Vagina (tissue), 2 donors: ENCODE results near the gene FOCAD.

Experiments used
- POLR2A ChIP-seq, 2 donors: fragments of 450-650 bp; IDR thresholded peaks; one replicate each; pipeline ENCODE4 v1.6.1; 2017; ENCODE audit warnings: antibody characterized with exemption in 2 of 2, mild to moderate bottlenecking in 2 of 2, moderate library complexity in 2 of 2
- POLR2AphosphoS5 ChIP-seq, 2 donors: sonication (generic); formaldehyde crosslinking; IDR thresholded peaks; one replicate each; pipeline ENCODE4 v1.9.0; 2017; ENCODE audit warnings: antibody characterized with exemption in 2 of 2, mild to moderate bottlenecking in 2 of 2, low read depth in 1 of 2; ENCODE audit not compliant: insufficient read depth in 1 of 2
- TF ChIP-seq, protein P1 (sequence below), 3 experiments: fragments of 450-650 bp in 2 of 3; fragments of 200-600 bp in 1 of 3; sonication (generic) in 1 of 3; IDR thresholded peaks; one replicate each; pipeline ENCODE4 v1.5.1; 2017 to 2019; ENCODE audit warnings: antibody characterized with exemption in 3 of 3, mild to moderate bottlenecking in 2 of 3, moderate library complexity in 2 of 3

DNA sequence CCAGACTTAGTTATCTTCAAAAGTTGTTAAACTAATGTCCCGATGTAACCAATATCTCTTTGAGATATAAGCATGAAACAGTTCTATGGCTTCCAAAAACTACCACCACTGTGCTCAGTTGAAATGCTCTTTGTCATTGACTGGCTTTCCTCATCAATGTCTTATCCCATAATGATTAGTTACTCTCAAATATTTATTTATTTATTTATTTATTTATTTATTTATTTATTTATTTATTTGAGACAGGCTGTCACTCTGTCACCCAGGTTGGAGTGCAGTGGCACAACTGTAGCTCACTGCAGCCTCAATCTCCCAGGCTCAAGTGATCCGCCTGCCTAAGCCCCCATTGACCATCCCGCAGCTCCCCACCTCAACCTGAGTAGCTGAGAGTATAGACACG is 33.7 kb upstream of the FOCAD start:
- TF ChIP-seq, protein P1, sequence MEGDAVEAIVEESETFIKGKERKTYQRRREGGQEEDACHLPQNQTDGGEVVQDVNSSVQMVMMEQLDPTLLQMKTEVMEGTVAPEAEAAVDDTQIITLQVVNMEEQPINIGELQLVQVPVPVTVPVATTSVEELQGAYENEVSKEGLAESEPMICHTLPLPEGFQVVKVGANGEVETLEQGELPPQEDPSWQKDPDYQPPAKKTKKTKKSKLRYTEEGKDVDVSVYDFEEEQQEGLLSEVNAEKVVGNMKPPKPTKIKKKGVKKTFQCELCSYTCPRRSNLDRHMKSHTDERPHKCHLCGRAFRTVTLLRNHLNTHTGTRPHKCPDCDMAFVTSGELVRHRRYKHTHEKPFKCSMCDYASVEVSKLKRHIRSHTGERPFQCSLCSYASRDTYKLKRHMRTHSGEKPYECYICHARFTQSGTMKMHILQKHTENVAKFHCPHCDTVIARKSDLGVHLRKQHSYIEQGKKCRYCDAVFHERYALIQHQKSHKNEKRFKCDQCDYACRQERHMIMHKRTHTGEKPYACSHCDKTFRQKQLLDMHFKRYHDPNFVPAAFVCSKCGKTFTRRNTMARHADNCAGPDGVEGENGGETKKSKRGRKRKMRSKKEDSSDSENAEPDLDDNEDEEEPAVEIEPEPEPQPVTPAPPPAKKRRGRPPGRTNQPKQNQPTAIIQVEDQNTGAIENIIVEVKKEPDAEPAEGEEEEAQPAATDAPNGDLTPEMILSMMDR (IDR thresholded peaks at IDR 0.05): no peak
- TF ChIP-seq POLR2AphosphoS5 (IDR thresholded peaks at IDR 0.05; ENCODE audit: insufficient read depth in 1 of 2, low read depth in 1 of 2) (no peak), POLR2A (IDR thresholded peaks at IDR 0.05) (no peak)
